ENCODE measurements around the gene KLHL20.

Gene KLHL20

GRCh38 chr1:173749137-173749536, 34.4 kb downstream of the KLHL20 start:
- Histone ChIP-seq H3K36me3 (ENCODE audit: control insufficient read depth, low read length) (peaks cover 31% of the 10 kb centered on the region), H4K20me1 (ENCODE audit: control insufficient read depth, insufficient read depth, low read depth, low read length) (no peaks in the 10 kb centered on the region), H3K4me1 (ENCODE audit: control insufficient read depth, low read length) (no peaks in the 10 kb centered on the region), H3K4me3 (ENCODE audit: low read length) (no peak overlapping the region), H3K9me3 (ENCODE audit: control insufficient read depth, insufficient read depth, low read length) (no peaks in the 10 kb centered on the region), H3K27ac (ENCODE audit: low read depth, low read length) (no peak overlapping the region), H3K27me3 (ENCODE audit: control insufficient read depth, low read length) (no peaks in the 10 kb centered on the region), H3K4me2 (ENCODE audit: low read length) (no peak overlapping the region), H3K79me2 (ENCODE audit: control insufficient read depth, low read length) (peaks cover 16% of the 10 kb centered on the region), H3K9me2 (replicated peaks; ENCODE audit: control insufficient read depth, low read length) (no peaks in the 10 kb centered on the region), H3F3A (ENCODE audit: control insufficient read depth, insufficient read depth) (no peaks in the 10 kb centered on the region)
- TF ChIP-seq CTCF (IDR thresholded peaks at IDR 0.05; ENCODE audit: low read depth, low read length, poor library complexity, severe bottlenecking) (no peak), EZH2phosphoT487 (IDR thresholded peaks at IDR 0.05; ENCODE audit: borderline replicate concordance, low read length) (no peak)

- no peaks in the 10 kb centered on the region for H4K20me1 ChIP-seq (ENCODE audit: control insufficient read depth, insufficient read depth, low read depth, low read length)
- peaks cover 66% of the 10 kb centered on the region for H3K36me3 ChIP-seq (ENCODE audit: control insufficient read depth, low read length)
- H3K9me2 ChIP-seq (replicated peaks; ENCODE audit: control insufficient read depth, low read length) = no peaks in the 10 kb centered on the region
- H3F3A ChIP-seq (ENCODE audit: control insufficient read depth, insufficient read depth) = no peaks in the 10 kb centered on the region
- no peak overlapping the region for H3K4me3 ChIP-seq (ENCODE audit: low read length)
- no peak for TF ChIP-seq CTCF (IDR thresholded peaks at IDR 0.05; ENCODE audit: low read depth, low read length, poor library complexity, severe bottlenecking)
- no peak for TF ChIP-seq EZH2phosphoT487 (IDR thresholded peaks at IDR 0.05; ENCODE audit: borderline replicate concordance, low read length)
- no peaks in the 10 kb centered on the region for H3K9me3 ChIP-seq (ENCODE audit: control insufficient read depth, insufficient read depth, low read length)
- H3K4me2 ChIP-seq (ENCODE audit: low read length) = no peak overlapping the region
- no peak overlapping the region for H3K27ac ChIP-seq (ENCODE audit: low read depth, low read length)
- no peaks in the 10 kb centered on the region for H3K4me1 ChIP-seq (ENCODE audit: control insufficient read depth, low read length)
- no peaks in the 10 kb centered on the region for H3K27me3 ChIP-seq (ENCODE audit: control insufficient read depth, low read length)
- no peaks in the 10 kb centered on the region for H3K79me2 ChIP-seq (ENCODE audit: control insufficient read depth, low read length)
Measured at GRCh38 chr1:173753830-173754229, 39.0 kb downstream of the KLHL20 start.

GRCh38 chr1:173757666-173758065, 42.9 kb downstream of the KLHL20 start:
- Histone ChIP-seq H3K27me3 (ENCODE audit: control insufficient read depth, low read length) (no peaks in the 10 kb centered on the region), H3F3A (ENCODE audit: control insufficient read depth, insufficient read depth) (no peaks in the 10 kb centered on the region), H3K9me2 (replicated peaks; ENCODE audit: control insufficient read depth, low read length) (no peaks in the 10 kb centered on the region), H3K4me1 (ENCODE audit: control insufficient read depth, low read length) (no peaks in the 10 kb centered on the region), H3K36me3 (ENCODE audit: control insufficient read depth, low read length) (peaks cover 67% of the 10 kb centered on the region), H3K79me2 (ENCODE audit: control insufficient read depth, low read length) (no peaks in the 10 kb centered on the region), H4K20me1 (ENCODE audit: control insufficient read depth, insufficient read depth, low read depth, low read length) (no peaks in the 10 kb centered on the region), H3K9me3 (ENCODE audit: control insufficient read depth, insufficient read depth, low read length) (no peaks in the 10 kb centered on the region), H3K4me3 (ENCODE audit: low read length) (no peak overlapping the region), H3K27ac (ENCODE audit: low read depth, low read length) (no peak overlapping the region), H3K4me2 (ENCODE audit: low read length) (no peak overlapping the region)
- TF ChIP-seq EZH2phosphoT487 (IDR thresholded peaks at IDR 0.05; ENCODE audit: borderline replicate concordance, low read length) = no peak
- TF ChIP-seq CTCF (IDR thresholded peaks at IDR 0.05; ENCODE audit: low read depth, low read length, poor library complexity, severe bottlenecking) = no peak

GRCh38 chr1:173758110-173758509, 43.3 kb downstream of the KLHL20 start:
- H3K4me1 ChIP-seq (ENCODE audit: control insufficient read depth, low read length) = no peaks in the 10 kb centered on the region
- no peak overlapping the region for H3K4me3 ChIP-seq (ENCODE audit: low read length)
- no peaks in the 10 kb centered on the region for H3F3A ChIP-seq (ENCODE audit: control insufficient read depth, insufficient read depth)
- no peak overlapping the region for H3K4me2 ChIP-seq (ENCODE audit: low read length)
- peaks cover 67% of the 10 kb centered on the region for H3K36me3 ChIP-seq (ENCODE audit: control insufficient read depth, low read length)
- no peaks in the 10 kb centered on the region for H3K27me3 ChIP-seq (ENCODE audit: control insufficient read depth, low read length)
- TF ChIP-seq CTCF (IDR thresholded peaks at IDR 0.05; ENCODE audit: low read depth, low read length, poor library complexity, severe bottlenecking) (no peak), EZH2phosphoT487 (IDR thresholded peaks at IDR 0.05; ENCODE audit: borderline replicate concordance, low read length) (no peak)
- H3K79me2 ChIP-seq (ENCODE audit: control insufficient read depth, low read length) = no peaks in the 10 kb centered on the region
- H3K27ac ChIP-seq (ENCODE audit: low read depth, low read length) = no peak overlapping the region
- no peaks in the 10 kb centered on the region for H4K20me1 ChIP-seq (ENCODE audit: control insufficient read depth, insufficient read depth, low read depth, low read length)
- no peaks in the 10 kb centered on the region for H3K9me3 ChIP-seq (ENCODE audit: control insufficient read depth, insufficient read depth, low read length)
- no peaks in the 10 kb centered on the region for H3K9me2 ChIP-seq (replicated peaks; ENCODE audit: control insufficient read depth, low read length)
